Globus pallidus (tissue), 1 donor: ENCODE measurements around the gene HHIPL1.
A peak's percentile ranks its signal among the peaks of the same experiment; 100 is the strongest.
"Not testable (repeated sequence)": the region's sequence is repeated elsewhere in the genome, so short reads cannot be mapped to it uniquely, and the experiment has no call there.

Source experiments
- DNase-seq: peaks from one replicate; pipeline ENCODE4 v3.0.0-alpha.2; 2015; ENCODE audit warnings: low spot score

Gene HHIPL1

GRCh38 chr14:99635116-99635515 is 9.8 kb upstream of the HHIPL1 start:
- DNase-seq: no peak

- DNase-seq: no peak
These were observed 8.4 kb upstream of the HHIPL1 start for GRCh38 chr14:99636487-99636886.

GRCh38 chr14:99637624-99638023 is 7.3 kb upstream of the HHIPL1 start:
- no peak for DNase-seq

- DNase-seq: not testable (repeated sequence)
These were observed 2.2 kb upstream of the HHIPL1 start for GRCh38 chr14:99642771-99643170.

- DNase-seq: no peak
These were observed 1.6 kb upstream of the HHIPL1 start for GRCh38 chr14:99643343-99643742.

- DNase-seq: no peak
These were observed 818 bp upstream of the HHIPL1 start for GRCh38 chr14:99644035-99644587.

GRCh38 chr14:99645545-99646505 is 896 bp downstream of the HHIPL1 start:
- DNase-seq: no peak

GRCh38 chr14:99647411-99647810 is 2.5 kb downstream of the HHIPL1 start:
- DNase-seq: no peak

GRCh38 chr14:99648027-99648784 is 3.3 kb downstream of the HHIPL1 start:
- DNase-seq: no peak

GRCh38 chr14:99649219-99649618 is 4.3 kb downstream of the HHIPL1 start:
- no peak for DNase-seq

- DNase-seq: no peak
These were observed 4.7 kb downstream of the HHIPL1 start for GRCh38 chr14:99649643-99650042.

- no peak for DNase-seq
These were observed 5.3 kb downstream of the HHIPL1 start for GRCh38 chr14:99650189-99650588.

GRCh38 chr14:99651953-99652746 is 7.2 kb downstream of the HHIPL1 start:
- DNase-seq: no peak

- DNase-seq: peak; percentile 30
These were observed 9.5 kb downstream of the HHIPL1 start for GRCh38 chr14:99654235-99654985.

- no peak for DNase-seq
These were observed 10.6 kb downstream of the HHIPL1 start for GRCh38 chr14:99655521-99655920.

- no peak for DNase-seq
These were observed 11.2 kb downstream of the HHIPL1 start for GRCh38 chr14:99656171-99656570.

GRCh38 chr14:99657645-99658155 is 12.8 kb downstream of the HHIPL1 start:
- no peak for DNase-seq

GRCh38 chr14:99658218-99658845 is 13.4 kb downstream of the HHIPL1 start:
- no peak for DNase-seq

- DNase-seq: no peak
These were observed 14.4 kb downstream of the HHIPL1 start for GRCh38 chr14:99659333-99659741.

- no peak for DNase-seq
These were observed 15.2 kb downstream of the HHIPL1 start for GRCh38 chr14:99660006-99660566.
